HK-2 (cell line): ENCODE measurements around the gene SYPL2.

Source experiments
- DNase-seq: peaks from one replicate; pipeline ENCODE4 v3.0.0-alpha.2; 2018; ENCODE audit not compliant: unreplicated experiment

The SYPL2 gene

GRCh38 chr1:109514846-109515245, 48.5 kb downstream of the SYPL2 start:
- DNase-seq, result no peak

- no peak for DNase-seq
Measured at GRCh38 chr1:109516872-109517271, 50.5 kb downstream of the SYPL2 start.

GRCh38 chr1:109517337-109517736, 51.0 kb downstream of the SYPL2 start:
- DNase-seq, result no peak

- no peak for DNase-seq
Measured at GRCh38 chr1:109521002-109521951, 54.9 kb downstream of the SYPL2 start.

GRCh38 chr1:109522026-109522425, 55.7 kb downstream of the SYPL2 start:
- no peak for DNase-seq

- no peak for DNase-seq
Measured at GRCh38 chr1:109523706-109524105, 57.4 kb downstream of the SYPL2 start.

GRCh38 chr1:109527098-109527811, 60.9 kb downstream of the SYPL2 start:
- no peak for DNase-seq

- no peak for DNase-seq
Measured at GRCh38 chr1:109527846-109528695, 61.7 kb downstream of the SYPL2 start.

- no peak for DNase-seq
Measured at GRCh38 chr1:109528712-109529111, 62.4 kb downstream of the SYPL2 start.

- no peak for DNase-seq
Measured at GRCh38 chr1:109529881-109530456, 63.6 kb downstream of the SYPL2 start.

- DNase-seq, result no peak
Measured at GRCh38 chr1:109530457-109531087, 64.2 kb downstream of the SYPL2 start.

- no peak for DNase-seq
Measured at GRCh38 chr1:109531380-109531779, 65.0 kb downstream of the SYPL2 start.
